Mesendoderm (in vitro differentiated cells): ENCODE results near the gene TAF1B.

Source experiments
- DNase-seq: peaks from one replicate; pipeline ENCODE4 v3.0.0; 2013
- H2AK5ac ChIP-seq: 2 replicates; pipeline ENCODE4 v1.6.1; 2013; ENCODE audit warnings: low read length, inconsistent platforms
- H2BK120ac ChIP-seq: 2 replicates; pipeline ENCODE4 v1.6.1; 2013; ENCODE audit warnings: low read depth, mild to moderate bottlenecking, low read length, moderate library complexity, mixed read lengths
- H2BK15ac ChIP-seq: replicated peaks from 2 replicates; pipeline ENCODE4 v1.6.1; 2013; ENCODE audit warnings: low read depth, mild to moderate bottlenecking, moderate library complexity
- H2BK5ac ChIP-seq: 2 replicates; pipeline ENCODE4 v1.6.1; 2013; ENCODE audit warnings: low read length, inconsistent platforms
- H3K18ac ChIP-seq: 2 replicates; pipeline ENCODE4 v1.6.1; 2013; ENCODE audit warnings: mild to moderate bottlenecking, low read length, mixed read lengths
- H3K23ac ChIP-seq: one replicate; pipeline ENCODE4 v1.6.1; 2013; ENCODE audit warnings: low read length
- H3K27ac ChIP-seq: 2 replicates; pipeline ENCODE4 v1.5.1; 2013; ENCODE audit warnings: low read depth, mild to moderate bottlenecking, inconsistent platforms, low read length, moderate library complexity
- H3K27me3 ChIP-seq: 2 replicates; pipeline ENCODE4 v1.6.1; 2013; ENCODE audit warnings: low read length, control low read depth, mild to moderate bottlenecking, inconsistent platforms; ENCODE audit not compliant: insufficient read depth, poor library complexity
- H3K36me3 ChIP-seq: 2 replicates; pipeline ENCODE4 v1.6.1; 2013; ENCODE audit warnings: low read length, inconsistent platforms; ENCODE audit not compliant: control insufficient read depth, insufficient read depth
- H3K4ac ChIP-seq: one replicate; pipeline ENCODE4 v1.6.1; 2013; ENCODE audit warnings: low read depth, mild to moderate bottlenecking, low read length, moderate library complexity
- H3K4me1 ChIP-seq: 2 replicates; pipeline ENCODE4 v1.6.1; 2013; ENCODE audit warnings: low read depth, low read length, inconsistent platforms; ENCODE audit not compliant: control insufficient read depth
- H3K4me2 ChIP-seq: 2 replicates; pipeline ENCODE4 v1.6.1; 2013; ENCODE audit warnings: low read length
- H3K4me3 ChIP-seq: 2 replicates; pipeline ENCODE4 v1.5.1; 2013; ENCODE audit warnings: mild to moderate bottlenecking, low read length
- H3K56ac ChIP-seq: one replicate; pipeline ENCODE4 v1.6.1; 2013; ENCODE audit warnings: low read length
- H3K79me1 ChIP-seq: 2 replicates; pipeline ENCODE4 v1.6.1; 2013; ENCODE audit warnings: low read length, inconsistent platforms
- H3K79me2 ChIP-seq: 2 replicates; pipeline ENCODE4 v1.6.1; 2013; ENCODE audit warnings: mild to moderate bottlenecking, low read length; ENCODE audit not compliant: control insufficient read depth, insufficient read depth
- H3K9ac ChIP-seq: 2 replicates; pipeline ENCODE4 v1.6.1; 2013; ENCODE audit warnings: low read length, inconsistent platforms
- H4K5ac ChIP-seq: one replicate; pipeline ENCODE4 v1.6.1; 2013; ENCODE audit warnings: low read length
- H4K8ac ChIP-seq: one replicate; pipeline ENCODE4 v1.6.1; 2013; ENCODE audit warnings: low read depth, mild to moderate bottlenecking, control low read depth, low read length, moderate library complexity
- WGBS: extraction: QIAGEN DNeasy Blood & Tissue Kit; methylation state at CpG from one replicate; pipeline ENCODE4 v1.1.7; 2013; ENCODE audit warnings: low lambda C conversion rate, missing lambda C conversion rate; ENCODE audit not compliant: insufficient coverage; ENCODE audit errors: extremely low coverage; 5-methylcytosine and 5-hydroxymethylcytosine counted together

TAF1B gene

DNA sequence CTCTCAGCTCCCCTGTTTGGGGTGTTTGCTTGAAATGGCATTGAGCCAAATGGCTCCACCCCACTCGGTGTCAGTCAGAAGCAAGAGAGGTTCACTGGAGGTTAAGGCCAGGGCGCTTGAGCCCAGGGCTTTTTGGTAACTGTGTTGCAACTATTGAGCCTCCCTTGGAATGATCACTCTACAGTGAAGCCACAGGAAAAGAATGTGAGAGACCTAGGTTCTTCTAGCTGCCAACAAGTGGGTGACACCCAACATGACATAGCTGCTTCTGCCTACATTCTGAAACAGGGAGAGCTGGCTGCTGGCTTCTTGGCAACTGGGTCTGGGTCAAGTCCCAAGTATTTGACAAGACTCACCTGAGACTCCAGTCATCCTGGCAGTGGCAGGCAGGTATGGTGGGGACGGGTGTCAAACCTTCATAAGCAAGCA lies 101.1 kb downstream of the TAF1B start:
- Histone ChIP-seq H3K27ac (no peak overlapping the region), H3K79me2 (no peaks in the 10 kb centered on the region), H3K27me3 (no peaks in the 10 kb centered on the region), H3K23ac (no peak overlapping the region), H3K4me1 (peaks cover 2% of the 10 kb centered on the region), H4K5ac (no peak overlapping the region), H4K8ac (no peak overlapping the region), H3K4me2 (no peak overlapping the region), H3K18ac (no peak overlapping the region), H3K4me3 (no peak overlapping the region), H2BK15ac (no peak overlapping the region), H3K9ac (no peak overlapping the region), H2BK5ac (no peak overlapping the region), H3K56ac (no peak overlapping the region), H3K4ac (no peak overlapping the region), H3K79me1 (no peaks in the 10 kb centered on the region), H2AK5ac (no peak overlapping the region), H3K36me3 (no peaks in the 10 kb centered on the region), H2BK120ac (no peak overlapping the region)
- DNase-seq: peak; percentile 12
- no CpG with 5 or more reads among the region's 3 CpGs for WGBS

GRCh38 chr2:9945596-9945995 lies 102.3 kb downstream of the TAF1B start:
- Histone ChIP-seq H2BK15ac (no peak overlapping the region), H3K4me1 (peaks cover 2% of the 10 kb centered on the region), H3K4me2 (no peak overlapping the region), H3K27ac (no peak overlapping the region), H3K56ac (no peak overlapping the region), H3K27me3 (no peaks in the 10 kb centered on the region), H3K4ac (no peak overlapping the region), H2BK120ac (no peak overlapping the region), H3K23ac (no peak overlapping the region), H4K5ac (no peak overlapping the region), H2BK5ac (no peak overlapping the region), H3K18ac (no peak overlapping the region), H3K4me3 (no peak overlapping the region), H3K36me3 (no peaks in the 10 kb centered on the region), H3K79me1 (no peaks in the 10 kb centered on the region), H3K79me2 (no peaks in the 10 kb centered on the region), H4K8ac (no peak overlapping the region), H2AK5ac (no peak overlapping the region), H3K9ac (no peak overlapping the region)
- DNase-seq: no peak
- WGBS: no CpG with 5 or more reads among the region's 7 CpGs

DNA sequence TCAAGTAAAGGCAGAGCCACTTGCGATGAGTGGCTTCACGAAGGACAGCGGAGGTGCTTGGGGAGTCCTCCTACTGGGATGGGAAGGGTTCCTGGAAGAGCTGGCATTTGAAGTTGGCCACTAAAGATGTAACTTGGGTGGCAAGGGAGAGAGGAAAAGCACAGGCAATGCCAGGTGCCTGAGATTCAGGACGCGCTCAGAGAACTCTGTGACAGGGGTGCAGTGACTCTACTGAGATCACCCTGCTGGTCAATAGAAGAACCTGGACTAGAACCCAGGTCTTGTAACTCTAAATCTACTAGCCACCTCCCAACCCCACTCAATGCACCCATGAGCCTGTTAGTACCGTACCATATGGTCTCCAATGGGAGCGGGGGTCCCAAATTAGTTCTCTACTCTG lies 102.8 kb downstream of the TAF1B start:
- Histone ChIP-seq H3K4me1 (peaks cover 2% of the 10 kb centered on the region), H2BK15ac (no peak overlapping the region), H2BK120ac (no peak overlapping the region), H3K4ac (no peak overlapping the region), H3K56ac (no peak overlapping the region), H3K27me3 (no peaks in the 10 kb centered on the region), H3K18ac (no peak overlapping the region), H3K79me2 (no peaks in the 10 kb centered on the region), H3K4me2 (no peak overlapping the region), H4K5ac (no peak overlapping the region), H3K23ac (no peak overlapping the region), H2AK5ac (no peak overlapping the region), H2BK5ac (no peak overlapping the region), H3K27ac (no peak overlapping the region), H4K8ac (no peak overlapping the region), H3K36me3 (no peaks in the 10 kb centered on the region), H3K79me1 (no peaks in the 10 kb centered on the region), H3K9ac (no peak overlapping the region), H3K4me3 (no peak overlapping the region)
- DNase-seq: no peak
- no CpG with 5 or more reads among the region's 7 CpGs for WGBS

GRCh38 chr2:9946818-9947217 lies 103.5 kb downstream of the TAF1B start:
- no peak overlapping the region for H4K5ac ChIP-seq
- no peak overlapping the region for H3K4ac ChIP-seq
- no peak overlapping the region for H2BK120ac ChIP-seq
- no peak overlapping the region for H2AK5ac ChIP-seq
- H3K4me2 ChIP-seq: no peak overlapping the region
- H2BK5ac ChIP-seq: no peak overlapping the region
- no peaks in the 10 kb centered on the region for H3K4me1 ChIP-seq
- no CpG with 5 or more reads among the region's 5 CpGs for WGBS
- no peak overlapping the region for H2BK15ac ChIP-seq
- H3K23ac ChIP-seq: no peak overlapping the region
- no peak overlapping the region for H3K27ac ChIP-seq
- no peaks in the 10 kb centered on the region for H3K79me2 ChIP-seq
- no peaks in the 10 kb centered on the region for H3K27me3 ChIP-seq
- H3K9ac ChIP-seq: no peak overlapping the region
- H3K4me3 ChIP-seq: no peak overlapping the region
- no peaks in the 10 kb centered on the region for H3K79me1 ChIP-seq
- H3K56ac ChIP-seq: no peak overlapping the region
- no peak for DNase-seq
- H3K36me3 ChIP-seq: no peaks in the 10 kb centered on the region
- H4K8ac ChIP-seq: no peak overlapping the region
- no peak overlapping the region for H3K18ac ChIP-seq

- Histone ChIP-seq H3K4me3 (no peak overlapping the region), H3K23ac (no peak overlapping the region), H4K5ac (no peak overlapping the region), H3K4me1 (no peaks in the 10 kb centered on the region), H3K79me2 (no peaks in the 10 kb centered on the region), H2BK5ac (no peak overlapping the region), H3K56ac (no peak overlapping the region), H3K18ac (no peak overlapping the region), H3K36me3 (no peaks in the 10 kb centered on the region), H2BK15ac (no peak overlapping the region), H4K8ac (no peak overlapping the region), H2BK120ac (no peak overlapping the region), H3K4ac (no peak overlapping the region), H3K79me1 (no peaks in the 10 kb centered on the region), H3K9ac (no peak overlapping the region), H2AK5ac (no peak overlapping the region), H3K27me3 (peaks cover 7% of the 10 kb centered on the region), H3K27ac (no peak overlapping the region), H3K4me2 (no peak overlapping the region)
- peak; percentile 8 for DNase-seq
- WGBS: no CpG with 5 or more reads among the region's 6 CpGs
Measured at GRCh38 chr2:9948721-9949120, 105.4 kb downstream of the TAF1B start.

GRCh38 chr2:9949239-9949991 lies 106.1 kb downstream of the TAF1B start:
- no peak overlapping the region for H3K56ac ChIP-seq
- no peaks in the 10 kb centered on the region for H3K79me2 ChIP-seq
- H4K5ac ChIP-seq: no peak overlapping the region
- H4K8ac ChIP-seq: no peak overlapping the region
- WGBS: no CpG with 5 or more reads among the region's 23 CpGs
- no peaks in the 10 kb centered on the region for H3K36me3 ChIP-seq
- no peak overlapping the region for H2BK120ac ChIP-seq
- no peak overlapping the region for H3K9ac ChIP-seq
- no peak overlapping the region for H2BK15ac ChIP-seq
- H3K18ac ChIP-seq: no peak overlapping the region
- H3K27ac ChIP-seq: no peak overlapping the region
- peaks cover 7% of the 10 kb centered on the region for H3K27me3 ChIP-seq
- H3K4me1 ChIP-seq: no peaks in the 10 kb centered on the region
- DNase-seq: no peak
- no peak overlapping the region for H3K4me2 ChIP-seq
- no peak overlapping the region for H2AK5ac ChIP-seq
- no peak overlapping the region for H3K4ac ChIP-seq
- no peak overlapping the region for H2BK5ac ChIP-seq
- no peaks in the 10 kb centered on the region for H3K79me1 ChIP-seq
- no peak overlapping the region for H3K23ac ChIP-seq
- H3K4me3 ChIP-seq: no peak overlapping the region
